ENCODE data around the gene PTPRN2. TPM values are rescaled to one million over a fixed set of nuclear protein-coding genes. Genes with fewer than 3 reads are reported as not detected.

Gene PTPRN2
- total and polyA plus RNA-seq, 2 of the 8 experiments (the other 6 are each of a cell fraction or from before 2014, with no cell fraction given): 2.6 to 4.5 TPM

DNA sequence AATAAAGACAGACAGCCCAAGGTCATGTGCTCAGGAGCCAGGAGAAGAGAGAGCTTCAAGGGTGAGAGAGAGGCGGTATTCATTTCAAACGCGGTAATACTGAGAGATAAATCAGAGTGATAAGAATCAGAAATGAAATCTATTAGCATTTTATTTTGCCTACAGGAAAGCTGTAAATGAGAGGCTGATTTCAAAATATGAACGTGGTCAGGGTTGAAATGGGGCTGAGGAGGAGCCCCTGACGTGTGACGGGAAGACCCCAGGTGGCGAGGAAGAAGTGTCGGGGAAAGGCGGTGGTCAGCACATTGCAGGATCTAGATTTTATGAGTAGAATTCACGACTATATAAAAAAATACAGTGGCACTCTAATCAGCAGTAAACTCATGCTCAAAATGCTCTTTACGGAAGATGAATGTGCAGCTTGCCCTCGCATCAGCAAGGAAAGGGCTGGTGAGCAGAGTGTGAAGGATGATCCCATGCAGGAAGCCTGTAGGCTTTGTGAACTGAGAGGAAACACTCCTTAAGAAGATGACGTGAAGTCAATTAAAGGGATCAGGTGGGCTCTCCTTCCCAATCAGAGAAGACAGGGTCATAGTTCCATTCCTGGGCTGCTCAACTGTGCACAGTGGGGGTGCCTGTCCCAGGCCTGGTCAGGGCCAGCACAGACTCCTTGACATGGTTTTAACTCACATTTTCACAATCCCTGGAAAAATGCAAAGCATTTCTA is 360.2 kb downstream of the PTPRN2 start:
- 83% methylated on average over 13 of the region's 13 CpGs; no CpG with 5 or more reads in 1 of the 2 experiments for WGBS, 2 experiments (ENCODE audit: extremely low coverage in 1 of 2, insufficient coverage in 1 of 2, insufficient read length in 1 of 2, insufficient replicate concordance in 2 of 2, low coverage in 1 of 2, low lambda C conversion rate in 2 of 2, missing lambda C conversion rate in 1 of 2)
- TF ChIP-seq ASH2L (IDR thresholded peaks at IDR 0.05; ENCODE audit: low read length) (no peak), SIRT6 (IDR thresholded peaks at IDR 0.05; ENCODE audit: low read length) (no peak), MAFK (IDR thresholded peaks at IDR 0.05; ENCODE audit: low read depth, low read length) (no peak), GTF2F1 (IDR thresholded peaks at IDR 0.05; ENCODE audit: borderline replicate concordance, low read depth, low read length) (no peak), RFX5 (IDR thresholded peaks at IDR 0.05; ENCODE audit: borderline replicate concordance, low read depth, low read length) (no peak), SAP30 (IDR thresholded peaks at IDR 0.05; ENCODE audit: insufficient read depth, insufficient replicate concordance, low read length) (no peak), GABPA (IDR thresholded peaks at IDR 0.05; ENCODE audit: borderline replicate concordance, insufficient read depth, low read length) (no peak), EZH2 (IDR thresholded peaks at IDR 0.05; ENCODE audit: low read depth, low read length, severe bottlenecking) (no peak), POLR2A (IDR thresholded peaks at IDR 0.05; ENCODE audit: control extremely low read depth in 1 of 2, low read depth in 2 of 2, low read length in 2 of 2) (no peak), EP300 (IDR thresholded peaks at IDR 0.05; ENCODE audit: borderline replicate concordance in 1 of 2, low read depth in 2 of 2, low read length in 2 of 2) (no peak), PHF8 (conservative IDR thresholded peaks at IDR 0.05; ENCODE audit: low read depth, low read length) (no peak), BCL11A (IDR thresholded peaks at IDR 0.05; ENCODE audit: low read depth in 2 of 2, low read length in 2 of 2) (no peak), TAF1 (IDR thresholded peaks at IDR 0.05; ENCODE audit: low read depth, low read length) (no peak)

More for the DNA sequence above, 360.2 kb downstream of the PTPRN2 start:
- POLR2A ChIA-PET (ENCODE audit: partially characterized antibody): no interaction called here
- H3K18ac ChIP-seq (ENCODE audit: extremely low read depth, low read length): no peak overlapping the region
- H3K27me3 ChIP-seq (replicated peaks in 1 of 4; ENCODE audit: control insufficient read depth in 3 of 4, extremely low read depth in 1 of 4, insufficient read depth in 3 of 4, low read length in 3 of 4): no peaks in the 10 kb centered on the region
- no peak overlapping the region for H2BK5ac ChIP-seq (ENCODE audit: low read depth, low read length)
- H3K23ac ChIP-seq (ENCODE audit: insufficient read length): no peak overlapping the region
- no peak overlapping the region for H3K9ac ChIP-seq (replicated peaks in 1 of 4; ENCODE audit: extremely low read depth in 1 of 4, low read depth in 3 of 4, low read length in 3 of 4)
- no peak overlapping the region for H3K4me3 ChIP-seq (ENCODE audit: extremely low read depth in 1 of 4, insufficient read depth in 2 of 4, low read depth in 3 of 4, low read length in 4 of 4)
- H3K27ac ChIP-seq (ENCODE audit: low read depth, low read length): no peak overlapping the region
- no peak overlapping the region for H3K4me2 ChIP-seq (ENCODE audit: insufficient read depth in 1 of 2, low read depth in 2 of 2, low read length in 2 of 2)
- no peak overlapping the region for H4K5ac ChIP-seq (ENCODE audit: insufficient read length, low read depth, low read length)
- H3K23me2 ChIP-seq (ENCODE audit: low read depth, low read length): no peaks in the 10 kb centered on the region
- H2BK12ac ChIP-seq (ENCODE audit: low read depth, low read length): no peak overlapping the region
- no peak overlapping the region for H4K91ac ChIP-seq (replicated peaks; ENCODE audit: insufficient read length, low read length)
- H3K9me3 ChIP-seq (ENCODE audit: insufficient read depth in 2 of 2, low read depth in 1 of 2, low read length in 1 of 2): peaks cover 8 to 19% of the 10 kb centered on the region in 2 experiments
- H4K8ac ChIP-seq (ENCODE audit: extremely low read depth, insufficient read depth, low read length): no peak overlapping the region
- H3K14ac ChIP-seq (ENCODE audit: insufficient read length): no peak overlapping the region
- no peaks in the 10 kb centered on the region for H3K79me2 ChIP-seq (ENCODE audit: control insufficient read depth in 1 of 2, insufficient read depth in 2 of 2, low read length in 2 of 2)
- H3K79me1 ChIP-seq (ENCODE audit: low read depth, low read length): no peaks in the 10 kb centered on the region
- H2AK5ac ChIP-seq (ENCODE audit: low read depth, low read length): no peak overlapping the region
- no peak for FAIRE-seq
- H2BK120ac ChIP-seq (replicated peaks; ENCODE audit: low read depth, low read length): no peak overlapping the region
- H3K56ac ChIP-seq (replicated peaks; ENCODE audit: insufficient read length, low read depth, low read length): no peak overlapping the region
- H2BK20ac ChIP-seq (ENCODE audit: low read length): no peak overlapping the region
- H2BK15ac ChIP-seq (ENCODE audit: low read length): no peak overlapping the region
- H4K20me1 ChIP-seq (replicated peaks in 1 of 2; ENCODE audit: control insufficient read depth in 1 of 2, insufficient read depth in 2 of 2, low read length in 2 of 2): no peaks in the 10 kb centered on the region
- CTCF ChIA-PET (ENCODE audit: partially characterized antibody): interaction anchor here (0.7 to 2.7 kb wide), 7 partner anchors 10 to 472 kb away, joined by 3 to 9 read pairs (median 3); no protein-coding TSS in a partner anchor
- no peak overlapping the region for H2AFZ ChIP-seq (ENCODE audit: low read length)
- DNase-seq (ENCODE audit: low read depth in 1 of 2, low spot score in 2 of 2): no peak
- no peaks in the 10 kb centered on the region for H3K36me3 ChIP-seq (ENCODE audit: control insufficient read depth in 2 of 4, insufficient read depth in 4 of 4, low read length in 3 of 4)
- no peaks in the 10 kb centered on the region for H3K4me1 ChIP-seq (replicated peaks in 1 of 4; ENCODE audit: control insufficient read depth in 3 of 4, insufficient read depth in 4 of 4, low read length in 3 of 4)
- no peak overlapping the region for H3K4ac ChIP-seq (replicated peaks; ENCODE audit: insufficient read length, low read depth, low read length)

Data from H1 (cell line).